Measurements from ENCODE around the gene ZNF732.
"Not testable (repeated sequence)": the region's sequence is repeated elsewhere in the genome, so short reads cannot be mapped to it uniquely, and the experiment has no call there.

ZNF732 gene

GRCh38 chr4:304969-305680 is at the start of gene ZNF732:
Gene ZNF732, minus strand, starts transcription at chr4:305474. Its CDS starts 164 bp downstream, at chr4:305310.
- DNase-seq (ENCODE audit: low read depth): no peak

DNA sequence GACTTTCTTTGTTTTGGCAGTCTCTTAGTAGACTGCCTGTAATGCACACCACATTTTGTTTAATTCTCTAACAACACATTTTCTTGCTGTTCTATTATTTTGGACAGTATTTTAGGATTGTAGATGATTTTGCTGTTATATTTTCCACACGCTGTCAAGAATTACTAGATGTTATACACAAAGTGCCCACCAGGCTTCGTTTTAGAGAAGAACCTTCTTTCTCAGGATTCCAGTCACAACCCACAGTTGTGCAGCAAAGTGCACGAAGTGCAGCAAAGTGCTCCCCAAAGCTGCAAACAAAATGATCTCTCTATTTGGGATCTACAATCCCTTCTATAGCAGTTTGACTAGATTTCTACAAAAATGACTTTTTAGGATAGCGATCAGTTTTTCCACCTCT is 34.7 kb upstream of the ZNF732 start:
- DNase-seq (ENCODE audit: low read depth): no peak

- no peak for DNase-seq (ENCODE audit: low read depth)
Measured at GRCh38 chr4:338759-339097, 33.5 kb upstream of the ZNF732 start.

GRCh38 chr4:337932-338758 is 32.9 kb upstream of the ZNF732 start:
- DNase-seq (ENCODE audit: low read depth): peak; percentile 34

DNA sequence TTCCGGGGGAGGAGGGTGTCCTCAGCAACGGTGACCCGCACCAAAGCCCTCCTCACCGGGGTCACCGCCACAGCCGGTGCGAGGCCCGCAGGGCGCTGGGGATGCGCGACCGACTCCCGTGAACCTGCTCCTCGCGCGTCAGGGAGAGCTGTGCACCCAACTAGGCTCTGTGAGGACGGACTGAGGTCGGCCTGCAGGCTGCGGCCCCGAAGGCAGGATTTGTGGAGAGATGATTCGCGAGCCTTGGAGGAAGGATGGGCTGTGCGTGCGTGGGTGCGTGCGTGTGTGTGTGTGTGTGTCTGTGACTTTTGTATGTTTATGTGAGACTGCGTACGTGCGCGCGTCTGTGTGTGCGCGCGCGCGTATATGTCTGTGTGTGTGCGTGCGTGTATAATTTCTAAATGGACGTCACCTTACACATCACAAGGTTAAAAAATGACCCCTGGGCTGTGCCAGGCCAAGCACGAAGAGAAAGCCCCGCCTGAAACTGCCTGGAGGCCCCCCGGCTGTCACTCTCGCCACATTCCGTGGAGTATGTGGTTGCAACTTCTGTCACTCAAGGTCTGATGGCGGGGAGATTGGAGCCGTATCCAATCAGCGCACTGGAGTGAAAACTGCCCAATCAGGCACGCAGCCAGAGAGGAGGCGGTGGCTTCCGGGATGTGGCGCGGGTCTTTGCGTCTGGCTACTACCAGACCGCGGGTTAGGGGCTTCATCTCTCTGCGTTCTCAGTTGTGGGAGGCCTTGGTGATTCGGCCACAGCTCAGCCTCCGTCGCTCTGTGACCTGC is 32.1 kb upstream of the ZNF732 start, which contains the start of gene ZNF141:
TSS of gene ZNF141 (plus strand) at position 672 of the 789 bp plus-strand sequence. CDS start 170 bp downstream, outside the sequence.
- peak; percentile 73 for DNase-seq (ENCODE audit: low read depth)

DNA sequence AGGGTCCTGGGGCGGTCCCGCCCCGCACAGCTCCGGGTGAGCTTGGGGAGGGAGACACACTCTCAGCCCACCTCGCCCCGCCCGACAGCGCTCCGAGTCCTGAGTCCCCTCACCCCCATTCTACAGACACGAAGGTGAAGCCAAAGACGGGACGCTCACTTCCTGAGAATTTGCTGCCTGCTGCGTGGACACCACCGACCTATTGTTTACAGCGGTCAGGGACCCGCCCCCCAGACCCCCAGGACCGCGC is 31.5 kb upstream of the ZNF732 start:
- no peak for DNase-seq (ENCODE audit: low read depth)

DNA sequence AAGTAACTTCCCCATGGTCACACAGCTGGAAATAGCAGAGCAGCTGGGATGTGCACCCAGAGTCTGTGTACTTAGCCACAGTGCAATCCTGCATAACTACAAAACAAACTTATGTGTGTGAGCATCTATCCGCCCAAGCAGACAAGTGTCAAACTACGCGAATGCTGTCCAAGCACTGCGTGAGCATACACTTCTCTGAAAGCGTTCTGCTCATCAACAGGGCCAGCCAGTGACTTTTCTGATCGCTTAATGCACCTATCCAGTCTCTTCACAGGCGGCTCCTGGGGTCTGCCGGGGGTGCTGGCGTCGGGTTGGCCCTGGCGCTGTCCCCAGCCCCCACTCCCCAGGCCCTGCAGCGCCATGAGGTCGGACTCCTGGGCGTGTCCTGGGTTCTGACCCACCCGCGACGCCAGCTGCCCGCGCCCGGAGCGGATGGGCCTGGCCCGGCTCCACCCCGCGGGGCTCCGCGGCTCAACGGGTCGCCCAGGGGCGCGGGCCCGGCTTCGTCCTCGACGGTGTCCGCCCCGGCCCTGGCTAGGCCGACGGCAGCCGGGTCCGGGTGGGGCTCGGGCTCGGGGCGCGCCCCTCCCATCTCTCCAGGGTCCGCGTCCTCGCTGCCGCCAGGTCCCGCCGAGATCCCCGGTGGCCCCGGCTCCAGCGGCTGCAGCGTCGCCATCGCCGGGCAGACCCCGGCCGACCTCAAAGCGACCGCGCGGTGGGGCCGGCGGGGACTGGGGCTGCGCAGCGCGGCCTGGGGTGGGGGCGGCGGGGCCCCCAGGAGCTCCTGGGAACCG is 31.0 kb upstream of the ZNF732 start:
- no peak for DNase-seq (ENCODE audit: low read depth)

GRCh38 chr4:335515-335914 is 30.2 kb upstream of the ZNF732 start:
- DNase-seq (ENCODE audit: low read depth): no peak

- DNase-seq (ENCODE audit: low read depth): no peak
Measured at GRCh38 chr4:328729-329128, 23.5 kb upstream of the ZNF732 start.

DNA sequence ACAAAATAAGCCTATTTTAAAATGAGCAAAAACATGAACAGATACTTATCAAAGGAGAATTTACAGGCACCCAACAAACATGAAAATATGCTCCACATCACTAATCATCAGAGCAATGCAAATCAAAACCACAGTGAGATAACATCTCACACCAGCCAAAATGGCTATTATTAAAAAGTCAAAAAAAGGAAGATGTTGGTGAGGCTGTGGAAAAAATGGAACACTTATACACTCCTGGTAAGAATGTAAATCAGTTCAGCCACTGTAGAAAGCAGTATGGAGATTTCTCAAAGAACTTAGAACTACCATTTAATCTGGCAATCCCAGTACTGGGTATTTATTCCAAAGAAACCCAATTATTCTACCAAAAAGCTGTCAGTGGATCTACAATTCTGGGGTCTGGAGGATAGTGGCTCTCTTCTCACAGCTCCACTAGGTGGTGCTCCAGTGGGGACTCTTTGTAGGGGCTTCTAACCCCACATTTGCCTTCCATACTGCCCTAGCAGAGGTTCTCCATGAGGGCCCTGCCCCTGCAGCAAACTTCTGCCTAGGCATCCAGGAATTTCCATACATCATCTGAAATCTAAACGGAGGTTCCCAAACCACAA is 9.1 kb upstream of the ZNF732 start:
- no peak for DNase-seq (ENCODE audit: low read depth)

DNA sequence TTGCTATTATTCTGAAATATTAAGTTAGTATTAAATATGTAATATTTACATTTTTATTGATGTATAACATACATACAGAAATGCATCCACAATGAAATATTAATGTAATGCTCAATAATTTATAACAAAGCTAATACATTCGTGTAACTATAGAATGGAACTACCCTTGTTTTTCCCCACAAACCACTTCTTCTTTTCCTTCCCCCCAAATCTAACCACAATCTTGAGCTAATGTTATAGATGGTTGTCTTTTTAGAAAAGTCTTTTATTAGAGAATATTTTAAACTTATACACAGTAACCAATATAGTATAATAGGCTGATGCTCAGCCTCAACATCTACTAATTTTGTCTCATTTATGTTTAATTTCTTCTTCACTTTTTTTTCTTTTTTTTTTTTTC is 4.5 kb upstream of the ZNF732 start:
- no peak for DNase-seq (ENCODE audit: low read depth)

GRCh38 chr4:306551-306961 is 1.3 kb upstream of the ZNF732 start:
- no peak for DNase-seq (ENCODE audit: low read depth)

- DNase-seq (ENCODE audit: low read depth): not testable (repeated sequence)
Measured at GRCh38 chr4:304516-304915, 758 bp downstream of the ZNF732 start.

DNA sequence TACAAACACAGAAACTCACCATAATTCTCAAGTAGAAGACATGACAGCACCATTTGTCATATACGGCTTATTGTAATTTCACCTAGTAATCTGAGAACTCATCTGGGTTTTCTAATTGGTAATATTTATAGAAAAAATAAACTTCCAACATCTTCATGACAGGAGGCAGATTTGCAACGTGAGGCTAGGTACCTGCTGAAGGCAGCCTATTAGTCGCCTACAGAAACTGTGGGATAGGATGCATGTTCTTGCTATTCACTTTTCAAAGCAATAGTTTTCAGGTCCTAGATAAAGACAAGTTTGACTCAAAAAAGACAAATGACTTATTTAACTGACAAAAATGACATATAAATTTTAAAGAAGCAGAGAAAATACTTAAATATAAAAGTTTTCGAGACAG is 2.9 kb downstream of the ZNF732 start:
- DNase-seq (ENCODE audit: low read depth): no peak

DNA sequence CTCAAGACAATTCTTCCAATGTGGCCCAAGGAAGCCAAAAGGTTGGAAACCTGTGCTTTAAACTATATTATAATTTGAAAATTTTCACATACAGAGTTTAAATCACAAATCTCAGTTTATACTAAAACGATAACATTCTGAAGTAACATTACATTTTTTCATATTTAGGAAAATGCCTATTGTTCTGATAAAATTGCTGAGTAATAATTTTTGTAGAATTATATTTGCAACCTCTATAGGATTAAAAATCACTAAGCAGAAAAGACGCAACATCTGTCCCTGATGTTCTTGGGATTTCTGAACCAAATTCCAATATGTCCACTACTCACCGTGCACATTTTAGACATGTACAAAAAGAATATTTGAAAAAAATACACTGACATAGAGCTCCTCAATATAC is 10.5 kb downstream of the ZNF732 start:
- DNase-seq (ENCODE audit: low read depth): no peak

GRCh38 chr4:288891-289290 is 16.4 kb downstream of the ZNF732 start:
- no peak for DNase-seq (ENCODE audit: low read depth)

GRCh38 chr4:273309-274017 is 31.8 kb downstream of the ZNF732 start:
- DNase-seq (ENCODE audit: low read depth): no peak

DNA sequence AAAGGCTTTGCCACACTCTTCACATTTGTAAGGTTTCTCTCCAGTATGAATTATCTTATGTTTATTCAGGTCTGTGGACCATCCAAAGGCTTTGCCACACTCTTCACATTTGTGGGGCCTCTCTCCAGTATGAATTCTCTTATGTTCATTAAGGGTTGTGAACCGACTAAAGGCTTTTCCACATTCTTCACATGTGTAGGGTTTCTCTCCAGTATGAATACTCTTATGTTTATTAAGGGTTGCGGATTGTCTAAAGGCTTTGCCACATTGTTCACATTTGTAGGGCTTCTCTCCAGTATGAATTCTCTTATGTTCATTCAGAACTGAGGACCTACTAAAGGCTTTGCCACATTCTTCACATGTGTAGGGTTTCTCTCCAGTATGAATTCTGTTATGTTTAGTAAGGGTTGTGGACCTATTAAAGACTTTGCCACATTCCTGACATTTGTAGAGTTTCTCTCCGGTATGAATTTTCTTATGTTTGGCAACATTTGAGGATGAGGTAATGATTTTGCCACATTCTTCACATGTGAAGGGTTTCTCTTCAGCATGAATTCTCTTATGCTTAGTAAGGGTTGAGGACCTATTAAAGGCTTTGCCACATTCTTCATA is 33.7 kb downstream of the ZNF732 start:
- no peak for DNase-seq (ENCODE audit: low read depth)

DNA sequence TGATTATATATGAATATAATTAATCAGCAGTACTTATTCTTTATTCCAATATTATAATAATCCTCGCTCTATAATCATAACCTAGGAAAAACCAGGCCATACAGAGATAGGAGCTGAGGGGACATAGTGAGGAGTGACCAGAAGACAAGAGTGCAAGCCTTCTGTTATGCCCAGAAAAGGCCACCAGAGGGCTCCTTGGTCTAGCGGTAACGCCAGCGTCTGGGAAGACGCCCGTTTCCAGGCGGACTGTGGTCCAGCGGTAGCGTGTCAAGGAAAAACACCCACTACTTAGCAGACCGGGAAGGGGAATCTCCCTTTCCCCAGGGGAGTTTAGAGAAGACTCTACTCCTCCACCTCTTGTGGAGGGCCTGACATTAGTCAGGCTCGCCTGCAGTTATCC is 46.0 kb downstream of the ZNF732 start:
- DNase-seq (ENCODE audit: low read depth): not testable (repeated sequence)

GRCh38 chr4:256492-256891 is 48.8 kb downstream of the ZNF732 start:
- DNase-seq (ENCODE audit: low read depth): no peak

Measured in stimulated activated CD8-positive, alpha-beta memory T cell treated with anti-CD3 and anti-CD28 coated beads, Interleukin-7, amount 100 ng/mL, for 24 hours (primary cell).